GM03348 (cell line): Measurements from ENCODE around the gene PDE4DIP.
"Not testable (repeated sequence)": the region's sequence is repeated elsewhere in the genome, so short reads cannot be mapped to it uniquely, and the experiment has no call there.

Source experiments
- DNase-seq: peaks from one replicate; pipeline ENCODE4 v3.0.0; 2012; ENCODE audit warnings: low spot score

The PDE4DIP gene

GRCh38 chr1:148844220-148844619 is at the start of gene PDE4DIP:
TSS of gene PDE4DIP (plus strand) at chr1:148844428. CDS start at chr1:148844775, 347 bp downstream.
- DNase-seq, result not testable (repeated sequence)

DNA sequence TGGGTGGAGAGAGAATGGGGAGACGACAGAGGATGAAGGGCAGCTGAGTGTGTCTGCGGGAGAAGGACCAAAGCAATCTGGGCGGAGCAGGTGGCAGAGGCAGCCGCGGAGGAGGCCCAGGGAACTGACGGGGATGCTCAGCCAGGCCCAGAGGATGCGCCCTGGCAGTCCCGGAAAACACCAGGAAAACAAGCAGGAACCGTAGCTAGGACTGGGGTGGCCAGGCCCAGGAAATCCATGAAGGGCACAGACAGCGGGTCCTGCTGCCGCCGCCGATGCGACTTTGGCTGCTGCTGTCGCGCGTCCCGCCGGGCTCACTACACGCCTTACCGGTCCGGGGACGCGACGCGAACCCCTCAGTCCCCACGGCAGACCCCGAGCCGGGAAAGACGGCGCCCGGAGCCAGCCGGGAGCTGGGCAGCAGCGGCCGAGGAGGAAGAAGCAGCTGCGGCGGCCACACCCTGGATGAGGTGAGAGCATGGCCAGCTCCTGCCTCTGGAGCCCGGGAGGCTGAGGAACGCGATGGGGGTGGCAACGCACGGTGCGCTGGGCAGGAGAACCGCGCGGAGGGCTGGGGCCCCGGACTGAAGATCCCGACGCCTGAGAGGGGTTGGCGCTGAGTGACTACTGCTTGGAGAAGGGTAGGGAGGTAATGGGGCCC is 35.8 kb upstream of the PDE4DIP start:
- DNase-seq, result not testable (repeated sequence)

- not testable (repeated sequence) for DNase-seq
Observed at GRCh38 chr1:148808929-148809283, 35.3 kb upstream of the PDE4DIP start.

- DNase-seq, result not testable (repeated sequence)
Observed at GRCh38 chr1:148822180-148822579, 22.0 kb upstream of the PDE4DIP start.

- not testable (repeated sequence) for DNase-seq
Observed at GRCh38 chr1:148823822-148824221, 20.4 kb upstream of the PDE4DIP start.

DNA sequence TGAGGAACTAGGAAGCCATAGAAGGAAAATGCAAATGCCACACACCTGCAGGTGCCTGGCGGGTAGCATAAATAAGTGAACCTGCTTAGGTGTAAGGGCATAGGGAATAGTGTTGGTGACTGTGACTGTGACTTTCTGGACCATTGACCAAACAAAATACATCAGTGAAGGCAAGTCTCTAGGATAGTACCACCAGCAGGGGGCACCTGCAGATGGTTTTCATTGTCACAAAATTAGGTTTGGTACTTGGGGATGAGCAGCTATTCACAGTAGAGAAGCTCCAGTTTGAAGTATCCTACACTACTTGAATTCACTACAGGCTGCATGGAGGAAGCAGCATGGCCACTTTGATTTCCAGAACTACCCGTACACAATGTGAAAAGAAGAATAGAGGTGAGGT is 19.2 kb upstream of the PDE4DIP start:
- not testable (repeated sequence) for DNase-seq

DNA sequence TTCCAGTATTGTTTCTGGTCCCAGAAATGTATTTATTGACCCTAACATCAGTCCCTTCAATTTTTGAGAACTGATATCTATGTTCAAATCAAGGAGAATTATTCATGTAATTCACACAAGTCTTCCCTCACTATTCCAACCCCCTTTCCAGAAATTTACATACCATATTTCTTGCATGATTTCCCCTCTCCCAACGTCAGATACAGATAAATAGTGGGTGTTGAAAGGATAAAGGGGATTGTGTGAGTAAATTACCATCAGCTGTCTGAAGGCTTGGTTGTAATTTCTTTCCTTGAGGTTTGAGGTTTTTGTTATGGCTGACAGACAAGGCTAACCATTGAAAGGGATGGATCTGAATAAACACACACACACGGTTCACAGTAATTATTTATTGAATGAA is 15.7 kb upstream of the PDE4DIP start:
- not testable (repeated sequence) for DNase-seq

DNA sequence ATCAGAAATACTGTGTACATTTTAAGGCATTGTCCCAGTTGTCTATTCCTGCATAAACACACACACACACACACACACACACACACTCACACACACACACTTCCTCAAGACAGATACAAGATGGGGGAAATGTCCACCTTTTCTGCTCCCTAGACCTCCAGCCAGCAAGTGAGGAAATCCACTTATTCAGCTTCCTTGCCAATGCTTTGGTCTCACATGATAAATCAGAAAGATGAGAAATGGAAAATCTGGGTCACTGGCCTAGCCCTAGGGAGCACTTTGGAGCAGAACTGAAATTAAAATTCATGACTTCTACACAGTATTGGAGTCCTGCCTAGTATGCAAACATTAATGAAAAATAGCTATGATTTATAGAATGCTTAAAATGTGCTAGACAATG is 15.3 kb upstream of the PDE4DIP start:
- not testable (repeated sequence) for DNase-seq

- DNase-seq, result not testable (repeated sequence)
Observed at GRCh38 chr1:148829365-148829764, 14.9 kb upstream of the PDE4DIP start.

GRCh38 chr1:148841262-148841661 is 3.0 kb upstream of the PDE4DIP start:
- not testable (repeated sequence) for DNase-seq

GRCh38 chr1:148844651-148845050 is 423 bp downstream of the PDE4DIP start:
- not testable (repeated sequence) for DNase-seq

GRCh38 chr1:148845068-148845467 is 840 bp downstream of the PDE4DIP start:
- DNase-seq, result not testable (repeated sequence)

GRCh38 chr1:148850347-148850746 is 6.1 kb downstream of the PDE4DIP start:
- DNase-seq, result not testable (repeated sequence)

GRCh38 chr1:148850840-148851239 is 6.6 kb downstream of the PDE4DIP start:
- not testable (repeated sequence) for DNase-seq

- not testable (repeated sequence) for DNase-seq
Observed at GRCh38 chr1:148851684-148852083, 7.5 kb downstream of the PDE4DIP start.

DNA sequence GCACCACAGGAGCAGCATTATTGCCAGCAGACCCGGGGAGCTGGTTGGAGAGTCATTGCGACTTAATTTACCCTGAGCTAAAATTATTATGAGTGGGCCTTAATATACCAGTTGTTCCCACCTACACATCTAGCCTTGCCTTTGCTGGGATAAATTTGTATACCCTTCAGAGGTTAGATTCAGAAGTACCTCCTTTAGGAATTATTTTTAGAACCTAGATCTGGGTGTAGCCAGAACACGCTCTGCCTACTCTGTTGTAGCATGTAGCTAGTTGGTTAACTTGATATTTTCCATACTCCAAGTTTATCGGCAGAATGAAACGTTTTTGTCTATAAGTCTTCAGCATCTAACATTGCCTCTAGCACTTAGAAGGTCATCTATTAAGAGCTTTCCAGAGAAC is 9.1 kb downstream of the PDE4DIP start:
- not testable (repeated sequence) for DNase-seq

- not testable (repeated sequence) for DNase-seq
Observed at GRCh38 chr1:148854063-148854462, 9.8 kb downstream of the PDE4DIP start.

GRCh38 chr1:148855367-148855766 is 11.1 kb downstream of the PDE4DIP start:
- not testable (repeated sequence) for DNase-seq

DNA sequence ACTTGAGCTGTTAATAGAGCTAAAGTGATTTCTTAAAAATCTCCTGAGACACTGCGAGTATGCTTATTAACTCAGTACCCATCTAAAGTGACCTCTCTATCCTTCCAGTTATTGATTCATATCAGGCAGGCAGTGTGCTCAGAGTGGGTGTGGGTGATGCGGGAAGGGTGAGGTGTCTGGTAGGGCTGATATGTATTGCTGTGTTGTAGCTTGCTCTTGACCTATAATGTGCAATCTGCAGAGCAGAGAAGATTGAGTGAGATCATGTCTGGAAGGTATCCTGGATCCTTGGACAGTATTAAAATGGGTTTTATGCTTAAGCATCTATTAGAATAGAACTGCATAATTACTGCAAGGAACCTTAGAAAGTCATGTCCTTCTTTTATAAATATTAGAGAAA is 15.8 kb downstream of the PDE4DIP start:
- DNase-seq, result not testable (repeated sequence)

DNA sequence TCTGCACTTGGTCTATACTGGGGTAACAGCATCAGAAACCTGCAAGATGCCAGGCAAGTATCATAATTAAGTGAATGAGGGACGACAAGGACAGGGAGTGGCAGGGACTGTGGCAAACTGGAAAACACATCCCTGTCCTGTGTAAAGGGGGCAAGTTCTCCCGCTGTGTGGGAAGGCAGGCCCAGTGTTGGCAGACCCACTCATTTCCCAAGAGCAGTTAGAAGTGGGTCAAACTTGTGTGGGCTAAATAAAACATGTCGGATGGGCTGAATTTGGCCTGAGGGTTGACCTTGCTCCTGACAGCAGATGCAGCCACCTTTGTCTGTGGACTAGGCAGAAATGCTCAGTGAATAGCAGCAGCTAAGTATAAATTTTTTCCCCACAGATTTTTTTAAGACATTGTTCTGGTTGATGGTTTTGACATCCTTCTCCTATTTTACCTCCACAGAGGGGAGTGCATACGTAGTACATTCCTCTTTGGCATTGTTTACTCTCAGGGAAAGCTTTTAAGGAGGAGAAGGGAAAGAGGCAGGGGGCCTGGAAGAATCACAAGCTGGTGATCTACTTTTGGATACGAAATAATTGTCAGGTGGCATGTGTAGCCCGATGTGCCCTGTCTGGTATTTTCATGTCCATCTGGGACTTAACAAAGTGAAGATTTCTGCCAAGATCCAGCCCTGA is 16.5 kb downstream of the PDE4DIP start:
- not testable (repeated sequence) for DNase-seq

DNA sequence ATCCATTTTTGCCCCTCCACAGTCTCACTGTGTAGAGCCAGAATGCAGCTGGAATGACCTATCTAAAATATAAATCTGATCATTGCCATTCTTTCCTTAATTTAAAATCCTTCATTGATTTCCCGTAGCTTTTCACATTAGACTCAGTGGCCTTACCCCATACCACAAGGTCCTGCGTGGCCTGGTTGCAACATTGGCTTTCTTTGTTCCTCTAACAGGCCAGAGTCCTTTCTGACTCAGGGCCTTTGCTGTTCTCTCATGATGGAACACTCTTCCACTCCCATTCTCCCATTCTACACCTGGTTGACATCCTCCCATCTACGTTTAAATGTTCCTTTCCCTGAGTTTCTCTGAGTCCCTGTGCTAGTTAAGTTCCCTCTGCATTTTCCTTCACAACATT is 18.4 kb downstream of the PDE4DIP start:
- not testable (repeated sequence) for DNase-seq

DNA sequence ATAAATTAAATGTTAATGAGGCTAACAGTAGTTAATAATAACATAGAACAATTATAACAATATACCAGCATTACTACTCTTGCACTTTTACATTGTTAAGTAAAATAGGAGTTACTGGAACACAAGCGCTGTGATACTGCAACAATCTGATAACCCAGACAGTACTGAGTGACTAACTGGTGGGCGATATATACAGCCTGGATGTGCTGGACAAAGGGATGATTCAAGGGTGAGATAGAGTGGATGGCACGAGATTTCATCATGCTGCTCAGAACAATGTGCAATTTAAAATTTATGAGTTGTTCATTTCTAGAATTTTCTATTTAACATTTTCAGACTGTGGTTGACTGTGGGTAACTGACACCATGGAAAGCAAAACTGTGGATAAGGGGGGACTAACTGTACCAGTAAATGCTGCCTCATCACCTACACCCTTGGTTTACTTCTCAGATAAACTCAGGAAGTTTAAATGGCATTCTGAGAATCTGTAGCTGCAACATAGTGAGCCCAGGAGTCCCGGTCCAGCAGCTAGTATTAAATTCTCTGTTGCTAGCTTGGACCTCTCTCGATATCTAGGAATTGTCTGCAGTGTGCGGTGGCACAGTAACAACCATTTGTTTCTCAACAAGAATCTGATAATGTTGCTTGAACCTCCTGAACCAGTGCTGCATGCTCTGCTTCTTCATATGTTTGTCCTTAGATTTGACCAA is 24.9 kb downstream of the PDE4DIP start:
- not testable (repeated sequence) for DNase-seq

DNA sequence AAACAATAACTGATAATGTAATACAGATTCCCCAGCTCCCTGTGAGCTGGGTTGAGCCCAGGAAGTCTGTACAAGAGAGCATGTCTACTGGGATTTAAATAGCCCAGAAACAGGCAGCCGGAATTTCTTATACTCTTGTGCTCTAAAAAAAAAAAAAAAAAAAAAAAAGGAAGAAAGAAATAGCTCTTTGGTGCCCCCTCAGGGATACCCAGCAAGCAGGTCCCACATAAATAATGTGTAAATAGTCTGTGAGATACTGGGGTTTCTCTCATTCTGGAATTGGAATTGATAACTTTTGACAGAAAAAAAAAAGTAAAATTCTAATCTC is 25.4 kb downstream of the PDE4DIP start:
- DNase-seq, result not testable (repeated sequence)
